ENCODE measurements around the gene LAP3.

DNA sequence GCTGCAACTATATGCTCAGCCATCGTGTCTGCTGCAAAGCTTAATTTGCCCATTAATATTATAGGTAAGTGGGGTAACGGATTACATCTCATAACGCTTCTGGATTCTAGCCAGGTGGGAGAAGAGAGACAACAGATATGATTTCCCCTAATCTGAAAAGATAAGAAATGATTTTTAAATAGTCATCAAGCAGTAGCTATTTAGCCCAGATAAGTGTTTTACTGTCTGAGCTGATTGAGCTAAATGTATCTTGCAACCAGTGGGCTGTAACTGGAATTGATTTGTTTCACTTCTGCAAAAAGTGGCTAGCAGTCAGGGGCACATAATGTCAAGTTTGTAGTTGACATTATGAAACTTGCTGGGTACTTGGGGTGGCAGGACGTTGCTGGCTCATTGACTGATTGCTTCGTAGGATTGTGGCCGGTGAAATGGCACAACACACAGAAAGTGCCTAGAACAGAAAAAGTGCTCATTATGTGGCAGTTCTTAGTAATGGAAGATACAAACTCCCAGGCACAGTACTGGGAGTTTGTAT lies 18.5 kb downstream of the LAP3 start:
- TF ChIP-seq POLR2A (IDR thresholded peaks at IDR 0.05), result no peak
- TF ChIP-seq CTCF (IDR thresholded peaks at IDR 0.05), result no peak

Measured in adrenal gland (tissue), 5 donors.